ENCODE measurements around the gene HOPX.
A peak's percentile ranks its signal among the peaks of the same experiment; 100 is the strongest.
"Not testable (repeated sequence)": the region's sequence is repeated elsewhere in the genome, so short reads cannot be mapped to it uniquely, and the experiment has no call there.

HOPX gene

DNA sequence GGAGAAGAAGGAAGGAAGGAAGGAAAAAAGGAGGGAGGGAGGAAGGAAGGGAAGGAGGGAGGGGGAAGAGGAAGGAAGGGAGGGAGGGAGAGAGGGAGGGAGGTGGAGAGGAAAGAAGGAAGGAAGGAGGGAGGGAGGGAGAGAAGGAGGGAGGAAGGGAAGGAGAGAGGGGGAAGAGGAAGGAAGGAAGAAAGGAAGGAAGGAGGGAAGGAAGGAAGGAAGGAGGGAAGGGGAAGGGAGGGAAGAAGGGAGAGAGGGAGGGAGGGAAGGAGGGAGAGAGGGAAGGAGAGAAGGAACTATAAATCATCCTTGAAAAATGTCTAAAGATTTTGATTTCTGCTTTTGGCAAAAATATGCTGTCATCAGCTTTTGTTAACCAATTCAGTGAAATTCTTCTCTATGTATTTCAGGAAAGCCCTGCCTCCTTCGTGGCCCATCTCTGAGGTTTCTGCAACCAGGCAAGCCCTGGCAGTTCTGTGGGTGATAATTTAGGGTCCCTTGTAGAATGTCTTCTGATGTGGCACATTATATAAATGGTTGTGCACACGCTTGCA is 7.1 kb upstream of the HOPX start:
- no peak for DNase-seq (ENCODE audit: low spot score)

DNA sequence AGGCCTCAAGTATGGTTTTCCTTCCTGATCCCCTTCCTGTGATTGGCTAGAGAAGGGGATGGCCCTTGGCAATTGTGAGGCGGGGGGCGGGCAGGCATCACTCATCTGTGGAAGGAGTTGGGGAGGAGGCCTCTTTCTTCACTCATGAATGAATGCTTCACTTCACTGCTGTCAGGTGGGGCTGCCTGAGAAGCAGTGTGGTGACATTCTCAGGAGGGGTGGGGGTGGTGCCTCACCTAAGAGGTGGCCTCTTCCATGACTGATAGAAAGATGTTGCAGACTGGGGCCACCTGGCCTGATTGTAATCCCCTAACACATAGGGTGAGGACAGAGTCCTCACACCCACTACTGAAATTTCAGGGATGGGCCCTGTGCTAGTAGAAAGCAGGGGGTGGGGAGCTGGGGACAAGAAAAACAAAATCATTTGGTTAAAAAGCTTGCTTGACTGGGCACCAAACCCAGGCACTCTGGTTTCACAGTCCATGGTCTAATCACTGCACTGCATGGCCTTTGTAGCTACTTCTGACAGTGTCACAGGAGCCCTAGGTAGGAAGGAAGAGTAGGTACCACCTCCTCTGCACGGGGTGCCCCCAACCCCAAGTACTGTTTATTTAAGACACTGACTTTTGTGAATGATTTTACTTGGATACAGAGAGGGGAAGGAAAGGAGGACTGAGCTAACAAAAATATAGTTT is 5.6 kb upstream of the HOPX start:
- no peak for DNase-seq (ENCODE audit: low spot score)

DNA sequence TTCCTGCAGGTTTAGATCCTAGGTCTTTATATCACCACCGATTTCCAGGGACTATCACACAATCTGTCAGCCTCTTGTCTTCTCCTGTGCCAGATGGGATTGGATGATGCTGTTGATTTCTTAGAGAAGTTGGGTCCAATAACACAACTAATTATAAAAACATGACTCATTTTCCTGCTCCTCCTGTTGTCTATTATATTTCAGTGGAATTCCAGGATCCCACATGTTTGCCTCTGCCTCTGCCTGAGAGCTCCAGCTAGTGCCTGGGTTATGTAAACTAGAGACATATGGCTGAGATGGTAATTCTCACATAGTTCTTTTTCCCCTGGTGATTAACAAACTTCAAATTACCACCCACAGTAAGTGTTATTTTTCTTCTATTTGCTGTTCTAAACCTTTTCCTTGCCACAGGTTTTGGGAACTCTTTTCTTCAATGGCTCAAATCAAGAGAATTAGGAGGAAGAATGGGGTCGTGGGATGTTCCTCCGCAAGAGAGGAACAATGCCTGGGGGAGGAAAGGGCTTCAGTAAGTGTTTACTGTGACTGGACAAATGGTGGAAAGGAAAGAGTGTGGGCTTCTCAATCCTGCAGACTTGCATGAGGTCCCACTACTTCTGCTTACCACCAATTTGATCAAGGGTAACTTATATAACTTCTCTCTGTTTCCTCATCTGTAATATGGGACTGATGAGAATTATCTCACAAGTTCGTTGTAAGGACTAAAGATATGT is 3.4 kb upstream of the HOPX start:
- DNase-seq (ENCODE audit: low spot score): no peak

DNA sequence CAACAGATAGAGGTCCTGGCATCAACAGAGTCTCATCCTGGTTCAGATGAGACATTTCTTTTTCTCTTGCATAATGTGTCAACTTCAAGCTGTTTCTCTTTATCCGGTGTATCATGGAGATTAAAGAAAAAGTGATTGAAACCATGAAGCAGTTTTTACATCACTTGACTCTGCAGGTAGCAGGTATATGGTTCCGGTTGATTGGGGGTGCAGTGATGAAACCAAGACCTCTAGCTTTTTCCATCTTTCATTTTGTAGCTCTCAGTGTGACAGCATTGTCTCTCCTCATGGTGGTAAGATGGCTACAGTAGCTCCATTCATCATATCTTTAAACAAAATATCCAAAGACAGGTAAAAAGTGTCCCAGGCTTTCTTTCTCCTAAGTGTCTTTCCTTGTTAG is 2.4 kb upstream of the HOPX start:
- DNase-seq (ENCODE audit: low spot score): no peak

DNA sequence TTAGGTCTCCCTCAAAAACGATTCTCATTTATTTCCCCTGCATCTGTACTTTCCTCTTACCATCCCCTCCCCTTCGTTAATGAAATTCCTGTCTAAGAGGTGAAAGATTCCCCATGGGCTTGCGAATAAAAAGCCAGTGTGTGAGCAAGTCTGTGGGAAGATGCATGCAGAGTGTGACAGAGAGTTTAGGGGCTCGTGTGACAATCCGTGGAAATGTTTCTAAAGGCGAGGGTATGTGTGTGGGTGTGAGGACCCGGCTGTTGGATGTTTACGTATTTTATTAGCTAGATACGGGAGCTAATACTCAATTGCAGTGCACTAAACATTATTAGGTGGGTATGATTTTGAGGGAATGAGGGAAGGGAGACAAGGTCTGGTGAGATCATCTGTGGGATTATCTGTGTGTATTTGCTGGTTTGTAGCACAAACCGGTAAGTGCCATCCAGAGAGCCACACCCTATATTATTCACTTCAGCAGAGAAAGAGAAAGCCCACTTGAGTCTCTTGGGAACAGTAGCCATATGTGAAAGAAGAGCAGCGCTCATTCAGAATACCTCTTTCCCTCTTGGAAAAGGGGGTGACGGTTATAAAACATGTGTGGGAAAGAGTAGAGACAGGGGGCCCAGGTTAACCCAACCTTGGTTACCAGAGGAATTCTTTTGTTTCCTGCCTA is 893 bp upstream of the HOPX start:
- no peak for DNase-seq (ENCODE audit: low spot score)

DNA sequence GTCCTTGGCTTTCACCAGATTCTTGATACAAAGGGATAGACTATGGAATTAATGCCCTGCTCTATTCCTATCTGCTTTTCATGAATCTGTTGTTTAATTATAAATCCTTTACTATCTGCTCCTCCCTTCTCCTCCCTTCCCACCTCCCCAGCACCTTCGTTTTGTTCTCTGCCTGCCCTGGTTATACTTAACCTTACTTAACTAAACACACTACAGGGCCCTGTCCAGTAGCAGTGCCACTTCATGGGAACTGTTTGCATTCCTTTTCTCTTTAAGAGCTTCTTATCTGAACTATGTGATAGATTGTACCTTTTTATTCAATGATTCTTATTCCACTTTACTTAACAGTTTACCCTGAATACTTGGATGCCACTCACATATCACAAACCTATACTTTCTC is 830 bp downstream of the HOPX start:
- DNase-seq (ENCODE audit: low spot score): no peak

DNA sequence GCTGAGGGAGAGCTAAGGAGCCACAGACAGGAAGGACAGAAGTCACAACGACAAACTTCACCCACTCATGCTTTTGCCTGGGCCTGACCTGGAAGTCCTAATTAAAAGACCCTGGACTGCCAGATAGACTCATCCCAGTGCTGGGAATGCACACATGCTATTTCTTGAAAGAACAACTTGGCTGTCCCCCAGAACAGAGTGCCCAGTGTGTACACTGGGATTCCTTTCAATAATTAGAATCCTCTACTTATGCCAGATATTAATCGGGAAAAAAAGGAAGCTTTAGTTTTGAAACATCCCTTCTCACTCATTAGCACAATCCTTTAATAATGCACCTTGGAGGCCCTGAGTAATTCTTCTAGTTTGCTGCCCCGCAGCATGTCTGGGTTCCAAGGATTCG is 3.4 kb downstream of the HOPX start:
- DNase-seq (ENCODE audit: low spot score): no peak

DNA sequence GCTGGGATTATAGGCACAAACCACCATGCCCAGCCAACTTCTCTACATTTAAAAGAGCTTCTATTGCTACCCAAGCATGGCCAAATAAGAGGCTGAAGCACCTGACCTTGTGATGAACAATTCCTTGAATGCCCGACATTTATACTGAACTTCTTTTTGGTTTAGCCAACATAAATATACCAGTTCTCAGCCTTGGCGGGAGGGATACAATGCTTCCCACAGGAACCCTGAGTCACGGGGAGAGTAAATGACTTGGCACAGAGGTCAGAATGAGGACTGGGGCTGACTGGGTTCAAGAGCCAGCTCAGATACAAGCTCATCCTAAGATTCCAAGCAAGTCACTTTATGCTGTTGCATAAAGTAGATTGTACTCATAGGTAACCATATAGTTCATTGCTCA is 6.1 kb downstream of the HOPX start:
- DNase-seq (ENCODE audit: low spot score): no peak

DNA sequence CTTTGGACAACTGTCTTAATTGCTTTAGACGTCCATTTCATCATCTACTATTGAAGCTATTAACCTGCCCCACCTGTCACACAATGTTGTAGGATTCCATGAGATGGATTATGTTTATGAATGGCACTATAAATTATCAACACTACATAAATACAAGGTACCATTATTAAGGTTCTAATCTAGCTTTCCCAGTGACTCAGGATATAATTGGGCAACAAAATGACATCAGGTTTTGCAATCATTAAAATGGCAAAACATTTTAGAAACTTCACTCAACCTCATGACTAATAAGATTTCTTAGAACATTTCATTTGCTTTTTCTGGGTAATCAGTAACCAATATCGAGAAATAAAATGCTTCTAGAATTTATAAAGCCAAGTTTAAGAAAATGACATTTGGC is 9.2 kb downstream of the HOPX start:
- no peak for DNase-seq (ENCODE audit: low spot score)

DNA sequence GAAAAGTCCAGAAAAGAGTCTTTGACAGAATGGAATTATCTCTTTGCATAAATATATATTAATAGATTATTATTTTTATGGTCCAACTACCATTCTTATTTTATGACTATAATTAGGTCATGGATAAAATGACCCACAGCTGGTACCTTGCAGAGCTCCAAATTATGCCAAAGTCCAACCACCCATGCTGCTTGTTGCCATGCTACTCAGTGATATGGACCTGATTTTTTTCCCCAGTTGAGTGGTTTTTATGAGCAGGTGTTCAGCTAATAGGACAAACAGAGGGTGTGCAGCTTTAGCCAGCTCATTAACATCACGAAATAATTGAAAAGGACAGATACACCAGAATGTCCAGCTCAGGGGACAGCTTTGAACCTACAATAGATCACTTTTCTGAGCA is 9.7 kb downstream of the HOPX start:
- DNase-seq (ENCODE audit: low spot score): no peak

DNA sequence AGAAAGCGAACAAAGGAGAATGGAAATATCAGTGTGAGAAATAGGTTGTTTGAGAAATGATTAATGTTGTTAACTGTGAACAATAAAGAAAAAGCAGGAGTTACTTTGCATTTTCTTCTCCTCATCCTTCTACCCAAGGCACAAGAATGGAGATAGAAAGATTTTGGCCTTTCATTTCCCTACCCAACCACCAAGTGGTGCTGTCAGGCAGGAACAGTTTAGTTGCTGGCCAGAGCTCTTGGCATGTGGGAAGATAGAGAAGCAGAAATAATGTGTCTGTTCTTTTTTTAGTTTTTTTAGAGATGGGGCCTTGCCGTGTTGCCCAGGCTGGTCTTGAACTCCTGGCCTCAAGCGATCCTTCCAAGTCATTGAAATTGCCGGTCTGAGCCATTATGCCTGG is 12.8 kb downstream of the HOPX start:
- no peak for DNase-seq (ENCODE audit: low spot score)

DNA sequence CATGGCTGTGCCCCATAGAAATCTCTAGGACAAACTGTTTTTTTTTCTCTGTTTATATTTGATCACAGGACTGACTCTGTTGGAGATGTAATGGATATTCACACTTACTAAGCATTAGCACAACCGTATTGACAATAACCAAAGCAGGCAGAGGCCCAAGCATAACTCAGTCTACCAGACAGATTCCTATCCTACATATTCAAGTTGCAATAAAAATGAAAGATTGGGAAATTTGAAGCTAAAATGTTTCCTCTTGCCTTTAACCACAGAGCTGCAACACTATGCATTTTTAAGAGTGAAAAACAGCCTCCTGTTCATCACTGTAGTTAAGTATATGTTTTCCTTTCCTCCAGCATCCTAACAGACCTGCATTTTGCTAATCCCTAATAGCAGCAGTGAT is 13.7 kb downstream of the HOPX start:
- DNase-seq (ENCODE audit: low spot score): not testable (repeated sequence)

DNA sequence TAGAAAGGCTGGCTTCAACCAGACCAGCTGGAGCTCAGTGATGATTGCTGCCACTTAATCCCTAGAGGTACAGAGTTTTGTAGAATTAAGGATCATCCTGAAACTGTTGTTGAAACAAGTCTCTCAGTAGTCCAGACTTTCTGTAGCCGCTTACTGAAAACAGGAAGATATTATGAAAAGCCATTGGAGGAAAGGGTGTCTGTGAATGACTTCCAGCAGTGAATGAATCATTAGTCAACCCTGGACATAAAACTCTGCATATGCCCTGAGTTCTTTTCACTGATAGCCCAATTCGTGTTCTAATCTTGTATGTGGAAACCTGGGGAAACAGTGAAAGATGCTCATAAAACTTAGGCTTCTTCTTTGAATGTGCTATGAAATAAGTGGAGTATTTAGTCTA is 14.8 kb downstream of the HOPX start:
- no peak for DNase-seq (ENCODE audit: low spot score)

DNA sequence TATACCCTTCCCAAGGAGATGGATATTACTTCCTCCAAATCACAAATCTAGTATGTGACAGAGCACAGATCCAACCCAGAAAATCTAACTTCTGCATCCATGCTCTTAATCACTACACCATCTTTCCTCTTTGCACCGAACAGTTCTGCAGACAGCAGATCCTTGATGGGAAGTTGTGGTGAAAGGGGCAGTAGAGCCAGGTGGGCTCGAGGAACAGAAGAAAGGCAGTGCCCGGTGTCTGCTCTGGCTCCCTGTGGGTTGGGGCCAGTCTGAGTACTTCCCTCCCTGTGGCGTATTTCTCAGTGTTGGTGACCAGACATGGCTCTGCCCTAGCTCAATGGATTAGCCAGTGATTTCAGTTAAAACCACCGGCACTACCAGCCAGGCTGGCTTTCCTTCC is 15.3 kb downstream of the HOPX start:
- DNase-seq (ENCODE audit: low spot score): no peak

DNA sequence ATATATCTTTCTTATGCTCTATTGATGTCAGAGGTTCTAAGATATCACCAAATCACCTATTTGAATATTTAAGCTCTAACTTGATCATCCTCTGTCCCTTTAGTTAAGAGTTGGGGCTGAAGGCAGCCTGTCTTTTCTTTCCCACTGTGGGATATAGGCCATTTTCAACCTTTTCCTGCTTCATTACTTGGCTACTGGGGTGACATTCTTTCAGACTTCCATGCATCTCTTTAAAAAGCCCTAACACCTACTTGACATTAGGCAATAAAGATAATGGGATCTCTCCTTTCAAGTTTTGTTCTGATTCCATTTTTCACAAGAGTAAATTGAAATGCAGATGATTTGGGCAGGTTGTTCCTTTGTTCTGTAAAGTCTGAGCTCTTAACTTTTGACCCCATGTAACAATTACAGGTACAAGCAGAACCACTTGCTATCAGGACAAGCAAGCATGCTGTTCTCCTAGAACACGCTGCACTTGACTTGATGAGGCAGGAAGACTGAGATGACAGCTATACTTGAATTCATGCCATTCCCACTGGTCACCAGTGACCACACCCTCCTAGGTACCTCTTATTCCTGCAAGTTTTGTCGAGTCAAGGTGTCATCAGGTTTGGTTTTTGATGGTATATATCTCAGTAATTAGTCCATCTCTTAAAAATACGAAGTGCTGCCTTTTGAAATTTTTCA is 18.2 kb downstream of the HOPX start:
- DNase-seq (ENCODE audit: low spot score): no peak

DNA sequence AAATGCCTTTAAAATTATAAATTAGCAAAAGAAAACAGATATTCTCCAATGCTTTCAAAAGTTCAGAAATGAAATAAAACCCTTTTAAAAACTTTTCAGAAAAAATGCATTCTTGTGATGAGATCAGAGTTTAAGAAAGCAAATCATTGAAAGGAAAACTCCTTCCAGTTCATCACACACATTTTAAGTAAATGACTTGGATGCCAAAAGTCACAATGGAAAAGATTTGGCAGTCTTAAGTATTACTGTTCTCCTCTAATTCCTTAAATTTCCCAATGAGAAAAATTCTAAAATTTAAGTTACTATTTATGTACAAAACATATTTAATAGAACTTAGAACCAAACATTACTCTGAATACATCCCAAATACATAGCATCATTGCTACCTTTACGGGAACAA is 21.1 kb downstream of the HOPX start:
- DNase-seq (ENCODE audit: low spot score): no peak

DNA sequence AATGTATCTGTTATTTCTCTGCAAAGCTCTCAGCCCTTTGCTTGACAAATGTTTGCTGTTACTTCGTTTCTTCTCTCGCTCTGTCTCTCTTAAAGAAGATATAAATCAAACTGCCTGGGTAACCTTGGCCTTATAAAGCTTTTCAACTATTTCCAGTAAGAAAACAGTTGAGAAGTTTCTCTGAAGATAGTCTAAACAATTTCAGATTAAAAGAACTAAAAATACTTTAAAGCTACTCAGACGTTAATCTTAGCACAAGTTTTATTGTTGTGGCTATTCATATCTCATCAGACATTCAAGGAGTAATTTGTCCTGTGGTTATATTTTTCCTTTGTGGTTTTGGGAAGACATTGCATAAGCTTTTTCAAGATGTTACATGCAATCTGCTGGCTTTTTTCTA is 22.6 kb downstream of the HOPX start:
- peak; percentile 15 for DNase-seq (ENCODE audit: low spot score)

DNA sequence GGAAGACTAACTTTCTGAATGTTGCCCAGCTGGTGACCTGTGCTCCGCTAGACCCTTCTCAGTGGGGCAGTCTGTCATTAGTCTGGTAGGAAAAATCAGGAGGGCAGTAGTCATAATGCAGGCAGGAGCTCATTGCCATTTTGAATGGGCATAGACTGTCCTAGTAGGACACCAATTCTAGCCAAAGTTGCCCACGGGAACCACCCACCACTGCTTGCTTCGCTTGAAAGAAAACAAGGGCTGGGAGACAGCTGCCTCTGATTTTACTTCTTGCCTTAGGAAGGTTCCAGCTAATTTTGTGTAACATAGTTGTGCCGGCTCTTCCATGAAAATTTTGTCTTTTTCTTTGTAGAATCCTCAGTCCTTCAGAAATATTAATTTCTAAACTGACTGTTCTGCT is 23.3 kb downstream of the HOPX start:
- DNase-seq (ENCODE audit: low spot score): no peak

DNA sequence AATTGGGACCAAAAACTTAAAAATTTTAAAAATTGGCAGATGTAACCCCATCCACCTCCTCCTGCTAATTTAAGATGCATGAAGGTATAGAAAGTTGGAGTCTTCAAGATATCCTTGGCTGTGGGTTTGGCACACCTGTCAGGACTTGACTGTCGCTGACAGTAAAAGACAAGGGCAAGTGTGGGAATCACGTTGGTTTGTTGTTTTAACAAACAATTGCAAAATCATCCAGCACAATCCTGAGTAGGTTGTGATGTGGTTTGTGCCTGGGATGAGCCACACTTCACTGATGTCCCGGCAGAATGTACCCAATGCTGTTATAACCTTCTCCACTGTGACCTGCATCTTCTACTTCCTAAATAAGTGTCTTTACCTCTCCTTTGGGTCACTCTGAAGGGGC is 24.0 kb downstream of the HOPX start:
- no peak for DNase-seq (ENCODE audit: low spot score)

DNA sequence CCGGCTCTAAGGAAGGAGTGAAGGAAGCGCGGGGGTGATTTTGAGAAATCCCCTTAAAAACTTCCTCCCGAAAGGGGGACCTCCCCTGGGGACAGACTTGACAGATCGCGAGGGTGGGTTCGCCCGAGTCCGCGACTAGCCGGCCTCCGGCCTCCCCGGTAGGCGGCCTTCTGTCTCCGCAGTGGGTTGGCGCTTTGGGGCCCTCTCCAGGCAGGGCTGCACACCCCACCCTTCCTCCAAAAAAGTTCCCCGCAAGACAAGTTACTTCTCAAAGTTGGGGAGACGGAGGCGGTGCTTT is 24.8 kb downstream of the HOPX start:
- peak; percentile 10 for DNase-seq (ENCODE audit: low spot score)

DNA sequence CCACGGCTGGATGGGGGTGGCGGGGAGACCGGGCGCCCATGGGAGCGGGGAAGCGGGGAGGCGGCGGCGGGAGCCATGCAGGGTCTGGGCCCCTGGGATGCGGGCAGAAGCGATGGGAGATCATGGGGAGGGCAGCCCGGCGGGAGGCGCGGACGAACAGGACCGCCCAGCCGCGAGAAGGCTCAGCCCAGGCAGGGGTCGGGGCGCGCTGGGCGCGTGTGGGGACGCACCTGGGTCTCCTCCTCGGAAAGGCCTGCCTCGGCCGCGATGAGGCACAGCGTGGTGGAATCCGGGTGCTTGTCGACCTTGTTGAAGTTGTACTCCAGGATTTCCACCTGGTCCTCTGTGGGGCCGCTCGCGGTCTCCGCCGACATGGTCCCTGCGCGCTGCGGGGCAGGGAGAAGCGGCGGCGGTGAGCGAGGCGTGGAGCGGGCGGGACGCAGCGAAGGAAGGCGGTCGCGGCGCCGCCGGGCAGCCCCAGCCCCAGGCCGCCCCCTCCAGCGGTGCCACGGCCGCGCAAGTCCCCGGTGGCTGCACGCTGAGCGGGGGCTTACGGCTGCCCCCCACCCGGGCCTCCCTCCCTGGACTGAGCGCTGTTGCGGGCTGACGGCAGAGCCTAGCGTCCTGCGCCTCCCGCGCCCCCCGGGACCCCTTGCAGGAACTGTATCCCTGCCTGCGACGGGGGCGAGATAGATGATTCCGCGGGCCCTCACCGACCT is 25.3 kb downstream of the HOPX start:
- DNase-seq (ENCODE audit: low spot score): peak; percentile 32

DNA sequence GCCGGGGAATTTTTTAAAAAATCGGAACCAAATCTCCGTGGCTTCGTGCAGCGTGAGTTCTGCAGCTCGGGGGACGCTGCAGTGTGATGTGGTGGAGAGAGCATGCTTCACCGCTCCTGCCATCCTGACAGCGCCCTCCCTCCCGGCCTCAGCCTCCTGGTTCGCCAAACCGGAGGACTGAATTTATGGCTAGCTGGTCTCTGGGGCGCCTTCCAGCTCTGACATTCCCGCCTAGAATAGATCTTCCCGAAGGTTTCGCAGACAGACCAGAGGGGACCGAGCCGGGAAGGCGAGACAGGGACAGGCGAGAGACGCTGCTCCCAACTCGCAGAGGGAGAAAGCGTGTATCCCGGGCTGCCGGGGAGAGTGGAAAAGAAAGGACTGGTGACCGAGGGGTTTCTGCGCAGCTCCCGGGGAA is 25.9 kb downstream of the HOPX start:
- DNase-seq (ENCODE audit: low spot score): peak; percentile 38

Data from GM03348 (cell line).